GM23338 (cell line): ENCODE measurements around the gene PSMG1. TPM values are rescaled to one million over a fixed set of nuclear protein-coding genes. Genes with fewer than 3 reads are reported as not detected.

ENCODE experiments used
- ATAC-seq: fragments of 200-7000 bp; cut with Tn5 transposase; 3 replicates; pipeline ENCODE4 v1.9.1; 2020
- DNase-seq: peaks from one replicate; pipeline ENCODE4 v3.0.0-alpha.2; 2015; ENCODE audit warnings: low spot score
- H2AFZ ChIP-seq: fragments of 200-600 bp; sonication (generic); 2 replicates; pipeline ENCODE4 v1.8.0; 2016; ENCODE audit warnings: antibody characterized with exemption, mild to moderate bottlenecking, moderate library complexity
- H3F3A ChIP-seq: fragments of 200-600 bp; sonication (generic); replicated peaks from 2 replicates; pipeline ENCODE4 v1.8.0; 2017; ENCODE audit warnings: antibody characterized with exemption, mixed run types, low read depth
- H3K27ac ChIP-seq: fragments of 200-600 bp; sonication (generic); 2 replicates; pipeline ENCODE4 v1.6.1; 2016; ENCODE audit warnings: low read depth
- H3K27me3 ChIP-seq: fragments of 200-600 bp; sonication (generic); 2 replicates; pipeline ENCODE4 v1.8.0; 2016; ENCODE audit warnings: mild to moderate bottlenecking, mixed run types, moderate library complexity; ENCODE audit not compliant: insufficient read depth
- H3K36me3 ChIP-seq: fragments of 200-600 bp; sonication (generic); 2 replicates; pipeline ENCODE4 v1.8.0; 2016; ENCODE audit warnings: mild to moderate bottlenecking; ENCODE audit not compliant: insufficient read depth
- H3K4me1 ChIP-seq: fragments of 200-600 bp; sonication (generic); 2 replicates; pipeline ENCODE4 v1.8.0; 2016; ENCODE audit warnings: mild to moderate bottlenecking, moderate library complexity; ENCODE audit not compliant: insufficient read depth
- H3K4me2 ChIP-seq: fragments of 200-600 bp; sonication (generic); 2 replicates; pipeline ENCODE4 v1.7.1; 2017; ENCODE audit warnings: mixed run types
- H3K4me3 ChIP-seq: fragments of 200-600 bp; sonication (generic); 2 replicates; pipeline ENCODE4 v1.6.1; 2016; ENCODE audit warnings: mixed run types
- H3K79me2 ChIP-seq: fragments of 200-600 bp; sonication (generic); replicated peaks from 2 replicates; pipeline ENCODE4 v1.8.0; 2017; ENCODE audit warnings: mild to moderate bottlenecking; ENCODE audit not compliant: insufficient read depth
- H3K9me2 ChIP-seq: fragments of 200-600 bp; sonication (generic); 2 replicates; pipeline ENCODE4 v1.8.0; 2017; ENCODE audit not compliant: insufficient read depth
- H4K20me1 ChIP-seq: fragments of 200-600 bp; sonication (generic); replicated peaks from 2 replicates; pipeline ENCODE4 v1.8.0; 2017; ENCODE audit warnings: mild to moderate bottlenecking; ENCODE audit not compliant: insufficient read depth
- H3K27ac Mint-ChIP-seq: 2 replicates; pipeline ENCODE4 v1.8.0; 2020; ENCODE audit warnings: inconsistent platforms, mild to moderate bottlenecking, moderate library complexity, mixed read lengths
- H3K27me3 Mint-ChIP-seq: 3 replicates; pipeline ENCODE4 v1.8.0; 2022; ENCODE audit warnings: low read depth, mild to moderate bottlenecking, moderate library complexity, mixed read lengths, inconsistent platforms; ENCODE audit not compliant: insufficient read depth, poor library complexity
- H3K36me3 Mint-ChIP-seq: 3 replicates; pipeline ENCODE4 v1.8.0; 2021; ENCODE audit warnings: low read depth, mild to moderate bottlenecking, inconsistent platforms, moderate library complexity, mixed read lengths
- H3K4me1 Mint-ChIP-seq: 3 replicates; pipeline ENCODE4 v1.8.0; 2020; ENCODE audit warnings: mild to moderate bottlenecking, inconsistent platforms, mixed read lengths
- H3K4me3 Mint-ChIP-seq: 3 replicates; pipeline ENCODE4 v1.8.0; 2021; ENCODE audit warnings: moderate library complexity, mild to moderate bottlenecking, inconsistent platforms, mixed read lengths
- H3K9me3 Mint-ChIP-seq: 3 replicates; pipeline ENCODE4 v1.8.0; 2020; ENCODE audit warnings: moderate library complexity, mild to moderate bottlenecking, inconsistent platforms, mixed read lengths
- CREB1 ChIP-seq: fragments of 250-450 bp; sonication (Bioruptor Pico); IDR thresholded peaks from 2 replicates; pipeline ENCODE4 v1.5.0; 2020; ENCODE audit warnings: low read depth, mild to moderate bottlenecking, moderate library complexity
- EZH2 ChIP-seq: fragments of 200-600 bp; sonication (generic); IDR thresholded peaks from one replicate; pipeline ENCODE4 v1.8.0; 2017; ENCODE audit warnings: antibody characterized with exemption, mild to moderate bottlenecking, low read depth; ENCODE audit not compliant: unreplicated experiment
- JUNB ChIP-seq: IDR thresholded peaks from one replicate; pipeline ENCODE4 v1.6.1; 2016; ENCODE audit warnings: antibody characterized with exemption; ENCODE audit not compliant: unreplicated experiment
- NANOG ChIP-seq: IDR thresholded peaks from 2 replicates; pipeline ENCODE4 v1.6.1; 2016; ENCODE audit warnings: antibody characterized with exemption, borderline replicate concordance
- POLR2AphosphoS5 ChIP-seq: IDR thresholded peaks from 2 replicates; pipeline ENCODE4 v1.6.1; 2016; ENCODE audit warnings: antibody characterized with exemption, low read depth
- ZNF114 ChIP-seq: fragments of 250-450 bp; sonication (Bioruptor Pico); IDR thresholded peaks from 2 replicates; pipeline ENCODE4 v1.5.0; 2020; ENCODE audit warnings: mild to moderate bottlenecking, moderate library complexity
- ZNF331 ChIP-seq: fragments of 250-450 bp; sonication (Bioruptor Pico); IDR thresholded peaks from 2 replicates; pipeline ENCODE4 v1.5.0; 2020; ENCODE audit warnings: low read depth, mild to moderate bottlenecking, moderate library complexity
- ZNF462 ChIP-seq: fragments of 250-450 bp; sonication (Bioruptor Pico); IDR thresholded peaks from 2 replicates; pipeline ENCODE4 v1.5.0; 2020; ENCODE audit warnings: mild to moderate bottlenecking, moderate library complexity
- polyA plus RNA-seq: library from polyadenylated mRNA; unstranded; fragments of >200 nt; fragmentation: Nextera tagmentation; extraction: Ambion mirVana; gene quantifications from 2 replicates; pipeline ENCODE4 v1.2.1, GENCODE V29; 2016
- total RNA-seq: library from RNA; depleted of rRNA; stranded (reverse); fragments of >200 nt; shearing (Covaris generic); gene quantifications from 2 replicates; pipeline ENCODE4 v1.2.3, GENCODE V29; 2014
- TF ChIP-seq, protein P1 (sequence below): IDR thresholded peaks from 2 replicates; pipeline ENCODE4 v1.6.1; 2016; ENCODE audit warnings: antibody characterized with exemption
- TF ChIP-seq, protein P2 (sequence below): IDR thresholded peaks from one replicate; pipeline ENCODE4 v1.6.1; 2018; ENCODE audit warnings: antibody characterized with exemption; ENCODE audit not compliant: unreplicated experiment
- TF ChIP-seq, protein P3 (sequence below), 2 experiments: fragments of 200-600 bp in 1 of 2; sonication (generic) in 1 of 2; conservative IDR thresholded peaks; 2 replicates each; pipeline versions ENCODE4 v1.5.1 to v1.6.1; 2016 to 2017; ENCODE audit warnings: antibody characterized with exemption in 2 of 2, low read depth in 2 of 2, mild to moderate bottlenecking in 2 of 2, moderate library complexity in 1 of 2

The PSMG1 gene
- total and polyA plus RNA-seq, 2 experiments from 2014 or later, result 78.4 to 158 TPM

- H3K79me2 ChIP-seq, result no peaks in the 10 kb centered on the region
- ATAC-seq, result no peak
- no peak overlapping the region for H2AFZ ChIP-seq
Observed at GRCh38 chr21:39150316-39150715, 32.9 kb downstream of the PSMG1 start.

More at GRCh38 chr21:39150316-39150715, 32.9 kb downstream of the PSMG1 start:
- Histone ChIP-seq H3K36me3 (no peaks in the 10 kb centered on the region), H3K27ac (no peak overlapping the region), H3K4me2 (no peak overlapping the region), H3K4me3 (no peak overlapping the region), H3K4me1 (no peaks in the 10 kb centered on the region), H3K9me2 (0 out of 2 replicates have a peak, but pooled peaks cover 5% of the 10 kb centered on the region), H4K20me1 (no peaks in the 10 kb centered on the region), H3K27me3 (no peaks in the 10 kb centered on the region), H3F3A (no peaks in the 10 kb centered on the region)
- Mint-ChIP-seq H3K36me3 (peaks cover 3% of the 10 kb centered on the region; the same call in 2 of the 3 replicates), H3K4me1 (no peaks in the 10 kb centered on the region), H3K4me3 (no peak overlapping the region), H3K27me3 (no peaks in the 10 kb centered on the region), H3K9me3 (no peaks in the 10 kb centered on the region; the same call in none of the 3 replicates), H3K27ac (no peak overlapping the region)
- DNase-seq, result no peak
- TF ChIP-seq NANOG (no peak), ZNF114 (CRISPR knock-in tag) (no peak), ZNF462 (CRISPR knock-in tag) (no peak), CREB1 (no peak), EZH2 (no peak), JUNB (no peak), ZNF331 (CRISPR knock-in tag) (no peak), POLR2AphosphoS5 (no peak)
- TF ChIP-seq, protein P1, sequence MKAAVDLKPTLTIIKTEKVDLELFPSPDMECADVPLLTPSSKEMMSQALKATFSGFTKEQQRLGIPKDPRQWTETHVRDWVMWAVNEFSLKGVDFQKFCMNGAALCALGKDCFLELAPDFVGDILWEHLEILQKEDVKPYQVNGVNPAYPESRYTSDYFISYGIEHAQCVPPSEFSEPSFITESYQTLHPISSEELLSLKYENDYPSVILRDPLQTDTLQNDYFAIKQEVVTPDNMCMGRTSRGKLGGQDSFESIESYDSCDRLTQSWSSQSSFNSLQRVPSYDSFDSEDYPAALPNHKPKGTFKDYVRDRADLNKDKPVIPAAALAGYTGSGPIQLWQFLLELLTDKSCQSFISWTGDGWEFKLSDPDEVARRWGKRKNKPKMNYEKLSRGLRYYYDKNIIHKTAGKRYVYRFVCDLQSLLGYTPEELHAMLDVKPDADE, result no peak
- TF ChIP-seq, protein P2, sequence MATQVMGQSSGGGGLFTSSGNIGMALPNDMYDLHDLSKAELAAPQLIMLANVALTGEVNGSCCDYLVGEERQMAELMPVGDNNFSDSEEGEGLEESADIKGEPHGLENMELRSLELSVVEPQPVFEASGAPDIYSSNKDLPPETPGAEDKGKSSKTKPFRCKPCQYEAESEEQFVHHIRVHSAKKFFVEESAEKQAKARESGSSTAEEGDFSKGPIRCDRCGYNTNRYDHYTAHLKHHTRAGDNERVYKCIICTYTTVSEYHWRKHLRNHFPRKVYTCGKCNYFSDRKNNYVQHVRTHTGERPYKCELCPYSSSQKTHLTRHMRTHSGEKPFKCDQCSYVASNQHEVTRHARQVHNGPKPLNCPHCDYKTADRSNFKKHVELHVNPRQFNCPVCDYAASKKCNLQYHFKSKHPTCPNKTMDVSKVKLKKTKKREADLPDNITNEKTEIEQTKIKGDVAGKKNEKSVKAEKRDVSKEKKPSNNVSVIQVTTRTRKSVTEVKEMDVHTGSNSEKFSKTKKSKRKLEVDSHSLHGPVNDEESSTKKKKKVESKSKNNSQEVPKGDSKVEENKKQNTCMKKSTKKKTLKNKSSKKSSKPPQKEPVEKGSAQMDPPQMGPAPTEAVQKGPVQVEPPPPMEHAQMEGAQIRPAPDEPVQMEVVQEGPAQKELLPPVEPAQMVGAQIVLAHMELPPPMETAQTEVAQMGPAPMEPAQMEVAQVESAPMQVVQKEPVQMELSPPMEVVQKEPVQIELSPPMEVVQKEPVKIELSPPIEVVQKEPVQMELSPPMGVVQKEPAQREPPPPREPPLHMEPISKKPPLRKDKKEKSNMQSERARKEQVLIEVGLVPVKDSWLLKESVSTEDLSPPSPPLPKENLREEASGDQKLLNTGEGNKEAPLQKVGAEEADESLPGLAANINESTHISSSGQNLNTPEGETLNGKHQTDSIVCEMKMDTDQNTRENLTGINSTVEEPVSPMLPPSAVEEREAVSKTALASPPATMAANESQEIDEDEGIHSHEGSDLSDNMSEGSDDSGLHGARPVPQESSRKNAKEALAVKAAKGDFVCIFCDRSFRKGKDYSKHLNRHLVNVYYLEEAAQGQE, result no peak
- TF ChIP-seq, protein P3, sequence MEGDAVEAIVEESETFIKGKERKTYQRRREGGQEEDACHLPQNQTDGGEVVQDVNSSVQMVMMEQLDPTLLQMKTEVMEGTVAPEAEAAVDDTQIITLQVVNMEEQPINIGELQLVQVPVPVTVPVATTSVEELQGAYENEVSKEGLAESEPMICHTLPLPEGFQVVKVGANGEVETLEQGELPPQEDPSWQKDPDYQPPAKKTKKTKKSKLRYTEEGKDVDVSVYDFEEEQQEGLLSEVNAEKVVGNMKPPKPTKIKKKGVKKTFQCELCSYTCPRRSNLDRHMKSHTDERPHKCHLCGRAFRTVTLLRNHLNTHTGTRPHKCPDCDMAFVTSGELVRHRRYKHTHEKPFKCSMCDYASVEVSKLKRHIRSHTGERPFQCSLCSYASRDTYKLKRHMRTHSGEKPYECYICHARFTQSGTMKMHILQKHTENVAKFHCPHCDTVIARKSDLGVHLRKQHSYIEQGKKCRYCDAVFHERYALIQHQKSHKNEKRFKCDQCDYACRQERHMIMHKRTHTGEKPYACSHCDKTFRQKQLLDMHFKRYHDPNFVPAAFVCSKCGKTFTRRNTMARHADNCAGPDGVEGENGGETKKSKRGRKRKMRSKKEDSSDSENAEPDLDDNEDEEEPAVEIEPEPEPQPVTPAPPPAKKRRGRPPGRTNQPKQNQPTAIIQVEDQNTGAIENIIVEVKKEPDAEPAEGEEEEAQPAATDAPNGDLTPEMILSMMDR (conservative IDR thresholded peaks at IDR 0.05; ENCODE audit: low read depth in 2 of 2), result no peak
